HG03378 (cell line): Measurements from ENCODE around the gene STMN3.

Experiments used
- ATAC-seq: cut with Tn5 transposase; IDR thresholded peaks from one replicate; pipeline ENCODE4 v1.9.1; 2021; ENCODE audit warnings: mild to moderate bottlenecking, moderate library complexity; ENCODE audit not compliant: unreplicated experiment

The STMN3 gene

DNA sequence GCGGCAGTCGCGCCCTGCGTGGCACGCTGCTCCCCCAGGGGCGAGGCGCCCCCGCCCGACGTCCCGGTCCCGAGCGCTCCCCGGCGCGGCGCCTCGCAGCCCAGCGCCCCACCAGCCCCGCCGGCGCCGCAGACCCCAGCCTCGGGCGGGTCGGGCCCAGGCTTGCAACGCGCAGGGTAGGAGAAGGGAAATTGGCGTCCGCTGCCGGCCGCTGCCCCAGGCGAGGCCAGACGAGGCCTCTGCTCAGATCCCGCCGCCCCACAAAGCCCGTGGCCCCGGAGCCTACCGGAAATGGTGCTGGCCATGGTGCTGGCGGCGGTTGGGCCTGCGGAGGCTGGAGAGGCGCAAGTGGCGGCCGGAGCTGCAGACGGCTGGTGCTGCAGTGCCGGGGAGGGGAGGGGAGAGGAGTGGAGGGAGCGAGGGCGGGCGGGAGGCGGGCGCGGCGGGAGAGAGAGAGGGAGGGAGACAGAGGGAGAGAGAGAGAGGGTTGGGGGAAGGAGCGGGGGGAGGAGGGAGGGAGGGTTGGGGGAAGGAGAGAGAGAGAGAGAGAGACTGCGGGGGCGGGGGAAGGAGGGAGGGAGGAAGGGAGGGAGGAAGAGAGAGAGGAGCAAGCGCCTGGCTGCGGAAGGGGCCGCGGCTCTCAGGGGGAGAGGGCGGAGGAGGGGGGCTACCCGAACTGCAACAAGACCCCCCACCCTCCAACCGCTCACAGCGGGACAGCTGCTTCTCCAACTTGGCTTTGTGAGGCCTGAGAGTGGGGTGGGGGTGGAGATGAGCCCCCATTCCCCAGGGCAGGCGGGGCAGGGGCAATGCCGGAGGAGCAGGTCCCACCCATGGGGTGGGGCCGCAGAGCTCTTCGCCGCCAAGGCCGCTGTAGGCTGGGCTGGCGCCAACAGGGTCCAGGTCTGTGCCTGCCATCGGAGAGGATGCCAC lies at the start of gene STMN3:
Gene STMN3, minus strand, starts transcription at position 384 of the 933 bp plus-strand sequence. Its CDS starts 79 bp downstream, at position 305.
- ATAC-seq: no peak

DNA sequence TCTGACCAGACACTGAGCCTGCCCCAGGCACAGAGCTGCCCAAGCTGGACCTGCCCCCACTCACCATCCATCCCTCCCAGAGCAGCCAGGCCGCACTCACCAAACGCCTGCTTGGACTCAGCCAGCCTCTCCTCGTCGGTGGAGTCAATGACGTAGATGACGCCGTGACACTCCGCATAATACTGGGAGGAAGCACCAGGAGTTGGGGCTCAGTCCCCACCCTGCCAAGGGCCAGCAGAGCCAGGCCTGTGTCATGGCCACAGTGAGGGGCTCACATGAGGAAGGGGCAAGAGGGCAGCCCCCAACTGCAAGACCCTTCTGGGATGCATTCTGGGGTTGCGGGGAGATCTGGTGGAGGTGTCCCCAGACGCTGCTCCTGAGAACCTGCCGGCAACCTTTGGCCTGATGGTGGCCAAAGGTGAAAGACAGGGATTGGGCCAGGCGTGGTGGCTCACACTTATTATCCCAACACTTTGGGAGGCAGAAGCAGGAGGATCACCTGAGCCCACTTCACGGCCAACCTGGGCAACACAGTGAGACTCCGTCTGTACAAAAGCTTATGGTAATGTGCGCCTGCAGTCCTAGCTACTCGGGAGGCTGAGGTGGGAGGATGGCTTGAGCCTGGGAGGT lies 48.9 kb upstream of the STMN3 start:
- ATAC-seq: no peak

GRCh38 chr20:63701329-63702035 lies 48.3 kb upstream of the STMN3 start:
- ATAC-seq: no peak

- ATAC-seq: no peak
Observed at GRCh38 chr20:63701051-63701328, 47.8 kb upstream of the STMN3 start.

DNA sequence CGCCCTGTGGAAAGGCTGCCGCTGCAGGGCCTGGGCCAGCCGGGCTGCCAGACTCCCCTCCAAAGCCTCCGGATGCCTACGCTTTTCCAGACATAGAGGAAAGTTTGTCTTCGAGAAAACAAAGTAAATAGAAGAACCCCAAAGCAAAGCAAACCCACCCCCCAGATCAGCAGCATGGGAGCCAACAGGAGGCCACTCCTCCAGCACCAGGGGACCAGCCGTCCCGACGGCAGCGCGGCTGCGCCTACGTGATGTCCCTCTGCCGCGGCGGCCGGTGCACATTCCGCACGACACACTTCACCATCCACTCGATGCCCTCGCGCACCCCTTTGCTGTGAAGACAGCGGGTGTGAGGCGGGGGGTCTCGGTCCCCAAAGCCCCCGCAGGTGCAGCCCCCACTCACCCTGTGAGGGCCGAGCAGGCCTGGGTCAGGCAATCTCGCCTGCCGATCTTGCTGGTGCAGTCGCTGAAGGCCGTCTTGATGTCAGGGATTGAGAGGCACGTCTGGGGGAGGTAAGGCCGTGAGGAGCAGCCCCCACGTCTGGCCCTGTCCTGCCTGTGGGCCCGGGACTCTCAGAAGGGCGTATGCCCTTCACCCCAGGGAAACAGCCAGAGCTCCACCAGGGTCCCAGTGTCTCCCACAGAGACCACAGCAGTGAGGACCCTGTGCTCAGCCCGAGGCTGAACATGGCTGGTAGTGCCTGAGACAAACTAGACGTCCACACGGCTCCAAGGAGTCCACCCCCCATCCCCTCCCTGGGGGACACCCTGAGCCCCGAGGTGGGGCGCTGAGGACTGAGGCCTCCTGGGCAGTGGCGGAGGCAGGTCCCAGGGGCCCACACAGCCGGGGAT lies 47.2 kb upstream of the STMN3 start:
- ATAC-seq: no peak

- no peak for ATAC-seq
Observed at GRCh38 chr20:63699466-63700198, 46.4 kb upstream of the STMN3 start.

DNA sequence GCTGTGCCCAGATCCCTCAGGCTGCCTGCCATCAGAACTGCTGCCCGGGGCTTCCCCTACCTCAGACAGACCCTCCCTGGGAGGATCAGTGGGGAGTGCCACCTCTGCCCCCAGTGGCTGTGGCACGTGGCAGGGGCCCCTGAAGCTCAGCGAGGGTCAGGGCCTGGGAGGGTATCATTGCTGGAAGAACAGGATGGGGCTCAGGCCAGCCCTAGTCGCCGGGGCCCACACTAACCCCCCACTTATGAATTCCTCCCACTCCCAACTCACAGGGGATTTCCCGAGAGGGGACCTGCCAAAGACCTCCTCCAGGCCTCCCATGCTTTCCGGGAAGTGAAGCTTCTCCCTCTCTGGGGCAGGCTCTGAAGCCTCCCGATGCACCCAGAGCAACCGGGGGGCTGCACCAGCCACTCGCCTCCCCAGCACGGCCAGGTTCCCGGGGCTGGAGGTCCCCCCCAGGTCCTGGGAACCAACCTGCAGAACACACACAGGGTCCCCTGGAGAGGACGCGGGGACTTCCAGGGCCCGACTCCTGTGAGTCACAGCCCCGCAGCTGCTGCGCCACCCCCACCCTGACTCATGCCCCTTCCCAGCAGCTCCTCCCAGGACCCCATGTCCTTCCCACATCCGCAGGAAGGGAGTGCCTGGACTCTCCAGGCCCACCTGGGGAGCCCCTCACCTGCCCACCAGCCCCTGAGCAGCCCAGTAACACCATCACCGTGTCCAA lies 45.7 kb upstream of the STMN3 start:
- ATAC-seq: no peak

- ATAC-seq: no peak
Observed at GRCh38 chr20:63697868-63698545, 44.8 kb upstream of the STMN3 start.

DNA sequence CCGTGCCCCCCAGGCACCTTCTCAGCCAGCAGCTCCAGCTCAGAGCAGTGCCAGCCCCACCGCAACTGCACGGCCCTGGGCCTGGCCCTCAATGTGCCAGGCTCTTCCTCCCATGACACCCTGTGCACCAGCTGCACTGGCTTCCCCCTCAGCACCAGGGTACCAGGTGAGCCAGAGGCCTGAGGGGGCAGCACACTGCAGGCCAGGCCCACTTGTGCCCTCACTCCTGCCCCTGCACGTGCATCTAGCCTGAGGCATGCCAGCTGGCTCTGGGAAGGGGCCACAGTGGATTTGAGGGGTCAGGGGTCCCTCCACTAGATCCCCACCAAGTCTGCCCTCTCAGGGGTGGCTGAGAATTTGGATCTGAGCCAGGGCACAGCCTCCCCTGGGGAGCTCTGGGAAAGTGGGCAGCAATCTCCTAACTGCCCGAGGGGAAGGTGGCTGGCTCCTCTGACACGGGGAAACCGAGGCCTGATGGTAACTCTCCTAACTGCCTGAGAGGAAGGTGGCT lies 44.2 kb upstream of the STMN3 start:
- ATAC-seq: no peak

DNA sequence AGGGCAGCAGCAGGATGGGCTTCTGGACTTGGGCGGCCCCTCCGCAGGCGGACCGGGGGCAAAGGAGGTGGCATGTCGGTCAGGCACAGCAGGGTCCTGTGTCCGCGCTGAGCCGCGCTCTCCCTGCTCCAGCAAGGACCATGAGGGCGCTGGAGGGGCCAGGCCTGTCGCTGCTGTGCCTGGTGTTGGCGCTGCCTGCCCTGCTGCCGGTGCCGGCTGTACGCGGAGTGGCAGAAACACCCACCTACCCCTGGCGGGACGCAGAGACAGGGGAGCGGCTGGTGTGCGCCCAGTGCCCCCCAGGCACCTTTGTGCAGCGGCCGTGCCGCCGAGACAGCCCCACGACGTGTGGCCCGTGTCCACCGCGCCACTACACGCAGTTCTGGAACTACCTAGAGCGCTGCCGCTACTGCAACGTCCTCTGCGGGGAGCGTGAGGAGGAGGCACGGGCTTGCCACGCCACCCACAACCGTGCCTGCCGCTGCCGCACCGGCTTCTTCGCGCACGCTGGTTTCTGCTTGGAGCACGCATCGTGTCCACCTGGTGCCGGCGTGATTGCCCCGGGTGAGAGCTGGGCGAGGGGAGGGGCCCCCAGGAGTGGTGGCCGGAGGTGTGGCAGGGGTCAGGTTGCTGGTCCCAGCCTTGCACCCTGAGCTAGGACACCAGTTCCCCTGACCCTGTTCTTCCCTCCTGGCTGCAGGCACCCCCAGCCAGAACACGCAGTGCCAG lies 43.6 kb upstream of the STMN3 start, which contains the start of gene TNFRSF6B:
Gene TNFRSF6B, plus strand, starts transcription at position 25 of the 729 bp plus-strand sequence. Its CDS starts 116 bp downstream, at position 141.
- no peak for ATAC-seq

- no peak for ATAC-seq
Observed at GRCh38 chr20:63696306-63696627, 43.0 kb upstream of the STMN3 start.

DNA sequence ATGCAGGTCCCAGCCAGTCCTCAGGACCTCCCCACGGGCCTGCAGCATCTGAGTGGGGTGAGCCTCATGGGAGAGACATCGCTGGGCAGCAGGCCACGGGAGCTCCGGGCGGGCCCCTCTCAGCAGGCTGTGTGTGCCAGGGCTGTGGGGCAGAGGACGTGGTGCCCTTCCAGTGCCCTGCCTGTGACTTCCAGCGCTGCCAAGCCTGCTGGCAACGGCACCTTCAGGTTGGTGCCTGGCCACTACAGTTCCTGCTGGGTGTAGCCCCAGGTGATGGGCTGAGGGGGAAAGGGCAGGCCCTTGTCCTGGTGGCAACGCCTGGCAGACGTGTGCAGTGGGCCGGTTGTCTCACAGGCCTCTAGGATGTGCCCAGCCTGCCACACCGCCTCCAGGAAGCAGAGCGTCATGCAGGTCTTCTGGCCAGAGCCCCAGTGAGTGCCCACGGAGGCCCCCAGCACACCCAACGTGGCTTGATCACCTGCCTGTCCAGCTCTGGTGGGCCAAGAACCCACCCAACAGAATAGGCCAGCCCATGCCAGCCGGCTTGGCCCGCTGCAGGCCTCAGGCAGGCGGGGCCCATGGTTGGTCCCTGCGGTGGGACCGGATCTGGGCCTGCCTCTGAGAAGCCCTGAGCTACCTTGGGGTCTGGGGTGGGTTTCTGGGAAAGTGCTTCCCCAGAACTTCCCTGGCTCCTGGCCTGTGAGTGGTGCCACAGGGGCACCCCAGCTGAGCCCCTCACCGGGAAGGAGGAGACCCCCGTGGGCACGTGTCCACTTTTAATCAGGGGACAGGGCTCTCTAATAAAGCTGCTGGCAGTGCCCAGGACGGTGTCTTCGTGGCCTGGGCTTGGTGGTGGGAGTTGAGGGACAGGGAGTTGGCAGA lies 42.4 kb upstream of the STMN3 start:
- ATAC-seq: no peak

GRCh38 chr20:63694584-63695423 lies 41.6 kb upstream of the STMN3 start:
- ATAC-seq: no peak

GRCh38 chr20:63693733-63694583 lies 40.7 kb upstream of the STMN3 start:
- no peak for ATAC-seq

- no peak for ATAC-seq
Observed at GRCh38 chr20:63693083-63693732, 40.0 kb upstream of the STMN3 start.
